Measurements from ENCODE around the gene ARHGAP12.

GRCh38 chr10:31942892-31943291, 14.3 kb upstream of the ARHGAP12 start:
- TF ChIP-seq ZNF549 (tag by site-specific recombination; IDR thresholded peaks at IDR 0.05), result no peak
- TF ChIP-seq CTCF (tag by site-specific recombination; IDR thresholded peaks at IDR 0.05), result no peak
- TF ChIP-seq ZNF202 (tag by site-specific recombination; IDR thresholded peaks at IDR 0.05; ENCODE audit: borderline replicate concordance), result no peak
- TF ChIP-seq ZNF423 (tag by site-specific recombination; IDR thresholded peaks at IDR 0.05), result no peak
- no peak for TF ChIP-seq ZSCAN23 (tag by site-specific recombination; IDR thresholded peaks at IDR 0.05)
- TF ChIP-seq ZNF16 (tag by site-specific recombination; IDR thresholded peaks at IDR 0.05; ENCODE audit: low read depth), result no peak
- TF ChIP-seq TRIM28 (IDR thresholded peaks at IDR 0.05; ENCODE audit: borderline replicate concordance, low read length), result no peak
- no peak for TF ChIP-seq ZNF664 (tag by site-specific recombination; IDR thresholded peaks at IDR 0.05)
- no peak for TF ChIP-seq SCRT2 (tag by site-specific recombination; IDR thresholded peaks at IDR 0.05)
- TF ChIP-seq, protein P1, sequence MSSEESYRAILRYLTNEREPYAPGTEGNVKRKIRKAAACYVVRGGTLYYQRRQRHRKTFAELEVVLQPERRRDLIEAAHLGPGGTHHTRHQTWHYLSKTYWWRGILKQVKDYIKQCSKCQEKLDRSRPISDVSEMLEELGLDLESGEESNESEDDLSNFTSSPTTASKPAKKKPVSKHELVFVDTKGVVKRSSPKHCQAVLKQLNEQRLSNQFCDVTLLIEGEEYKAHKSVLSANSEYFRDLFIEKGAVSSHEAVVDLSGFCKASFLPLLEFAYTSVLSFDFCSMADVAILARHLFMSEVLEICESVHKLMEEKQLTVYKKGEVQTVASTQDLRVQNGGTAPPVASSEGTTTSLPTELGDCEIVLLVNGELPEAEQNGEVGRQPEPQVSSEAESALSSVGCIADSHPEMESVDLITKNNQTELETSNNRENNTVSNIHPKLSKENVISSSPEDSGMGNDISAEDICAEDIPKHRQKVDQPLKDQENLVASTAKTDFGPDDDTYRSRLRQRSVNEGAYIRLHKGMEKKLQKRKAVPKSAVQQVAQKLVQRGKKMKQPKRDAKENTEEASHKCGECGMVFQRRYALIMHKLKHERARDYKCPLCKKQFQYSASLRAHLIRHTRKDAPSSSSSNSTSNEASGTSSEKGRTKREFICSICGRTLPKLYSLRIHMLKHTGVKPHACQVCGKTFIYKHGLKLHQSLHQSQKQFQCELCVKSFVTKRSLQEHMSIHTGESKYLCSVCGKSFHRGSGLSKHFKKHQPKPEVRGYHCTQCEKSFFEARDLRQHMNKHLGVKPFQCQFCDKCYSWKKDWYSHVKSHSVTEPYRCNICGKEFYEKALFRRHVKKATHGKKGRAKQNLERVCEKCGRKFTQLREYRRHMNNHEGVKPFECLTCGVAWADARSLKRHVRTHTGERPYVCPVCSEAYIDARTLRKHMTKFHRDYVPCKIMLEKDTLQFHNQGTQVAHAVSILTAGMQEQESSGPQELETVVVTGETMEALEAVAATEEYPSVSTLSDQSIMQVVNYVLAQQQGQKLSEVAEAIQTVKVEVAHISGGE (tag by site-specific recombination; conservative IDR thresholded peaks at IDR 0.05; ENCODE audit: low read depth), result no peak
- TF ChIP-seq, protein P2, sequence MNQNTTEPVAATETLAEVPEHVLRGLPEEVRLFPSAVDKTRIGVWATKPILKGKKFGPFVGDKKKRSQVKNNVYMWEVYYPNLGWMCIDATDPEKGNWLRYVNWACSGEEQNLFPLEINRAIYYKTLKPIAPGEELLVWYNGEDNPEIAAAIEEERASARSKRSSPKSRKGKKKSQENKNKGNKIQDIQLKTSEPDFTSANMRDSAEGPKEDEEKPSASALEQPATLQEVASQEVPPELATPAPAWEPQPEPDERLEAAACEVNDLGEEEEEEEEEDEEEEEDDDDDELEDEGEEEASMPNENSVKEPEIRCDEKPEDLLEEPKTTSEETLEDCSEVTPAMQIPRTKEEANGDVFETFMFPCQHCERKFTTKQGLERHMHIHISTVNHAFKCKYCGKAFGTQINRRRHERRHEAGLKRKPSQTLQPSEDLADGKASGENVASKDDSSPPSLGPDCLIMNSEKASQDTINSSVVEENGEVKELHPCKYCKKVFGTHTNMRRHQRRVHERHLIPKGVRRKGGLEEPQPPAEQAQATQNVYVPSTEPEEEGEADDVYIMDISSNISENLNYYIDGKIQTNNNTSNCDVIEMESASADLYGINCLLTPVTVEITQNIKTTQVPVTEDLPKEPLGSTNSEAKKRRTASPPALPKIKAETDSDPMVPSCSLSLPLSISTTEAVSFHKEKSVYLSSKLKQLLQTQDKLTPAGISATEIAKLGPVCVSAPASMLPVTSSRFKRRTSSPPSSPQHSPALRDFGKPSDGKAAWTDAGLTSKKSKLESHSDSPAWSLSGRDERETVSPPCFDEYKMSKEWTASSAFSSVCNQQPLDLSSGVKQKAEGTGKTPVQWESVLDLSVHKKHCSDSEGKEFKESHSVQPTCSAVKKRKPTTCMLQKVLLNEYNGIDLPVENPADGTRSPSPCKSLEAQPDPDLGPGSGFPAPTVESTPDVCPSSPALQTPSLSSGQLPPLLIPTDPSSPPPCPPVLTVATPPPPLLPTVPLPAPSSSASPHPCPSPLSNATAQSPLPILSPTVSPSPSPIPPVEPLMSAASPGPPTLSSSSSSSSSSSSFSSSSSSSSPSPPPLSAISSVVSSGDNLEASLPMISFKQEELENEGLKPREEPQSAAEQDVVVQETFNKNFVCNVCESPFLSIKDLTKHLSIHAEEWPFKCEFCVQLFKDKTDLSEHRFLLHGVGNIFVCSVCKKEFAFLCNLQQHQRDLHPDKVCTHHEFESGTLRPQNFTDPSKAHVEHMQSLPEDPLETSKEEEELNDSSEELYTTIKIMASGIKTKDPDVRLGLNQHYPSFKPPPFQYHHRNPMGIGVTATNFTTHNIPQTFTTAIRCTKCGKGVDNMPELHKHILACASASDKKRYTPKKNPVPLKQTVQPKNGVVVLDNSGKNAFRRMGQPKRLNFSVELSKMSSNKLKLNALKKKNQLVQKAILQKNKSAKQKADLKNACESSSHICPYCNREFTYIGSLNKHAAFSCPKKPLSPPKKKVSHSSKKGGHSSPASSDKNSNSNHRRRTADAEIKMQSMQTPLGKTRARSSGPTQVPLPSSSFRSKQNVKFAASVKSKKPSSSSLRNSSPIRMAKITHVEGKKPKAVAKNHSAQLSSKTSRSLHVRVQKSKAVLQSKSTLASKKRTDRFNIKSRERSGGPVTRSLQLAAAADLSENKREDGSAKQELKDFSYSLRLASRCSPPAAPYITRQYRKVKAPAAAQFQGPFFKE (tag by site-specific recombination; IDR thresholded peaks at IDR 0.05; ENCODE audit: borderline replicate concordance), result no peak
- no peak for TF ChIP-seq ZNF24 (tag by site-specific recombination; IDR thresholded peaks at IDR 0.05)
